Measurements from ENCODE around the gene BTBD8. TPM values are rescaled to one million over a fixed set of nuclear protein-coding genes. Genes with fewer than 3 reads are reported as not detected.

The BTBD8 gene
- polyA plus RNA-seq, 1 donor = 8.6 TPM

GRCh38 chr1:92219028-92219427, 138.9 kb downstream of the BTBD8 start:
- no peaks in the 10 kb centered on the region for H3K36me3 ChIP-seq (ENCODE audit: control insufficient read depth, insufficient read depth, low read length)
- no peak overlapping the region for H3K4me3 ChIP-seq (ENCODE audit: low read length)
- H3K4me1 ChIP-seq (ENCODE audit: control insufficient read depth, insufficient read depth, low read length) = no peaks in the 10 kb centered on the region
- no peaks in the 10 kb centered on the region for H3K27me3 ChIP-seq (ENCODE audit: control insufficient read depth, insufficient read depth, low read length)
- no peak for DNase-seq
- no peak overlapping the region for H3K27ac ChIP-seq (ENCODE audit: low read length)
- peaks cover 3% of the 10 kb centered on the region for H3K9me3 ChIP-seq (ENCODE audit: control insufficient read depth, low read depth, low read length)

- DNase-seq = no peak
- Histone ChIP-seq H3K4me1 (ENCODE audit: control insufficient read depth, insufficient read depth, low read length) (no peaks in the 10 kb centered on the region), H3K36me3 (ENCODE audit: control insufficient read depth, insufficient read depth, low read length) (no peaks in the 10 kb centered on the region), H3K27ac (ENCODE audit: low read length) (no peak overlapping the region), H3K4me3 (ENCODE audit: low read length) (no peak overlapping the region), H3K27me3 (ENCODE audit: control insufficient read depth, insufficient read depth, low read length) (no peaks in the 10 kb centered on the region), H3K9me3 (ENCODE audit: control insufficient read depth, low read depth, low read length) (no peaks in the 10 kb centered on the region)
- no CpG with 5 or more reads among the region's 3 CpGs for WGBS (ENCODE audit: insufficient coverage, low lambda C conversion rate)
Observed at GRCh38 chr1:92228401-92228800, 148.3 kb downstream of the BTBD8 start.

- no peak for DNase-seq
- Histone ChIP-seq H3K27me3 (ENCODE audit: control insufficient read depth, insufficient read depth, low read length) (no peaks in the 10 kb centered on the region), H3K4me3 (ENCODE audit: low read length) (no peak overlapping the region), H3K4me1 (ENCODE audit: control insufficient read depth, insufficient read depth, low read length) (no peaks in the 10 kb centered on the region), H3K9me3 (ENCODE audit: control insufficient read depth, low read depth, low read length) (no peaks in the 10 kb centered on the region), H3K27ac (ENCODE audit: low read length) (no peak overlapping the region), H3K36me3 (ENCODE audit: control insufficient read depth, insufficient read depth, low read length) (no peaks in the 10 kb centered on the region)
- no CpG with 5 or more reads among the region's 1 CpG for WGBS (ENCODE audit: insufficient coverage, low lambda C conversion rate)
Observed at GRCh38 chr1:92230736-92231135, 150.6 kb downstream of the BTBD8 start.

Other genes starting within 250 kb of the BTBD8 start
- gene TGFBR3, start 194.2 kb upstream of the BTBD8 start, polyA plus RNA-seq = 13.7 TPM
- not detected for gene BRDT, start 130.9 kb upstream of the BTBD8 start, polyA plus RNA-seq
- 3.7 TPM for gene EPHX4, start 50.4 kb upstream of the BTBD8 start, polyA plus RNA-seq
- 0.18 TPM for gene SETSIP, start 4.9 kb upstream of the BTBD8 start, polyA plus RNA-seq
- 0.06 TPM for gene C1orf146, start 137.6 kb downstream of the BTBD8 start, polyA plus RNA-seq
- gene GLMN, start 218.6 kb downstream of the BTBD8 start, polyA plus RNA-seq = 17.4 TPM
- gene RPAP2, start 218.7 kb downstream of the BTBD8 start, polyA plus RNA-seq = 21.8 TPM

All from large intestine (tissue), 3 donors.